Measurements from ENCODE around the gene MS4A10. TPM values are rescaled to one million over a fixed set of nuclear protein-coding genes. Genes with fewer than 3 reads are reported as not detected.

The MS4A10 gene
- total and polyA plus RNA-seq, 10 of the 15 experiments (the other 5 are each of a cell fraction or from before 2014, with no cell fraction given), result not detected

DNA sequence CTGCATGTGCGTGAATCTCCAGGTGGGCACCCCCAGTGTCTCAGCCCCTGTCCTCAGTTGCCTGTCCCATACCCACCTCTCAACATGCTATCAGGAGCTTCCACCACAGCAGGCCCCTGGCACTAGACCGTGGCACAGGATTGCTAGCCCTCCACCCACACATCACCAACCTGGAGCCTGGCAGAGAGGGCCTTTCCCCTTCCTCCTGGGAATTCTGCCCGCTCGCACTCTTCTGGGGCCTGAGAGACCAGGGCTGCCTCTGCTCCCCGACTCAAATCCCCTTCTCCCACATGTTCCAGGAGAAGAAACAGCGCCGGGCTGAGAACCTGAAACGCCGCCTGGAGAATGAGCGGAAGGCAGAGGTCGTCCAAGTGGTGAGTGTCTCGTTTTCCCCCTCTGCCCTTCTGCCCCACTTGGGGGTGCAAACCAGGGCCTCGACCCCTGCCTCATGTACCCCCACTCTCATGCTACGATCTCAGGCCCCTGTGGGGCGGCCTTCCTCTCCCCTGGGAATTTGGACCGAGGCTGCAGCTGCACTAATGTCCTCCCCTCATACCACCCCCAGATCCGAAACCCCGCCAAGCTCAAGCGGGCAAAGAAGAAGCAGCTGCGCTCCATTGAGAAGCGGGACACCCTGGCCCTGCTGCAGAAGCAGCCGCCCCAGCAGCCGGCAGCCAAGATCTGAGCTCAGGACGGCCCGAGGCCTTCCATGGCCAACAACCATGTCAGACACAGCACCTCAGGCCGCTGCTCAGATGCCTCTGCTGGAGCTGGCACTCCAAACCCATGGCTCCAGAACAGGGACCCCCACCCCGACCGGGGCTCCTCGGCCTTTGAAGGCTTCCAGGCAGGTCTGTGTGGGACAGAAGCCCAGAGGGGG, 64.7 kb downstream of the MS4A10 start:
- in situ Hi-C loops (cut with MboI), result no loop called here
- Histone ChIP-seq H3K4me2 (ENCODE audit: control insufficient read depth, insufficient read depth) (no peak overlapping the region), H3K27ac (ENCODE audit: control insufficient read depth, insufficient read depth) (no peak overlapping the region), H2AFZ (ENCODE audit: control insufficient read depth, low read depth, low read length) (no peak overlapping the region), H3K4me1 (ENCODE audit: control insufficient read depth, insufficient read depth, low read length) (no peaks in the 10 kb centered on the region), H3K27me3 (replicated peaks in 1 of 2; ENCODE audit: control insufficient read depth in 2 of 2, insufficient read depth in 2 of 2, low read length in 1 of 2) (no peaks in the 10 kb centered on the region), H3K9ac (ENCODE audit: control insufficient read depth, insufficient read depth, low read length) (no peak overlapping the region), H3K9me3 (replicated peaks; ENCODE audit: control insufficient read depth, insufficient read depth, low read length) (no peaks in the 10 kb centered on the region), H3K36me3 (ENCODE audit: control insufficient read depth in 2 of 2, insufficient read depth in 2 of 2, low read length in 1 of 2) (peaks cover 8 to 27% of the 10 kb centered on the region in 2 experiments), H3K79me2 (ENCODE audit: control insufficient read depth, insufficient read depth, low read length) (peaks cover 13% of the 10 kb centered on the region), H4K20me1 (ENCODE audit: control insufficient read depth, insufficient read depth) (no peaks in the 10 kb centered on the region), H3K4me3 (no peak overlapping the region)
- ATAC-seq (no peak), DNase-seq (ENCODE audit: low read depth, low spot score) (no peak), FAIRE-seq (no peak)
- intact Hi-C loops (cut with micrococcal nuclease; ENCODE audit: unreplicated experiment), result loop anchor here (10.0 kb wide), 1 partner anchor 105 kb away; the partner anchor contains the start of gene SLC15A3
- BruUV-seq (replicated peaks), result no TSS peak
- SMC1A ChIA-PET (ENCODE audit: uncharacterized antibody, unreplicated experiment), result no interaction called here
- WGBS (ENCODE audit: insufficient coverage, insufficient replicate concordance, low lambda C conversion rate, missing lambda C conversion rate), result 91% methylated on average over 26 of the region's 29 CpGs
- CTCF ChIA-PET, result interaction anchor here (0.6 kb wide), 1 partner anchor 68 kb away, joined by 4 read pairs; no protein-coding TSS in a partner anchor
- RAD21 ChIA-PET (ENCODE audit: unreplicated experiment), result no interaction called here
- POLR2A ChIA-PET, result no interaction called here
- TF ChIP-seq ASH2L (IDR thresholded peaks at IDR 0.05; ENCODE audit: borderline replicate concordance, low read depth) (no peak), SP1 (IDR thresholded peaks at IDR 0.05; ENCODE audit: low read depth, low read length) (no peak), WRNIP1 (IDR thresholded peaks at IDR 0.05; ENCODE audit: borderline replicate concordance, low read depth, low read length) (no peak), HDGF (IDR thresholded peaks at IDR 0.05) (no peak), RUNX3 (IDR thresholded peaks at IDR 0.05; ENCODE audit: low read length) (no peak), NRF1 (conservative IDR thresholded peaks at IDR 0.05; ENCODE audit: low read depth, low read length) (no peak), RAD21 (IDR thresholded peaks at IDR 0.05; ENCODE audit: insufficient read depth, low read depth, low read length) (no peak), STAT3 (IDR thresholded peaks at IDR 0.05; ENCODE audit: low read depth, low read length) (no peak), ATF3 (IDR thresholded peaks at IDR 0.05; ENCODE audit: borderline replicate concordance, extremely low read depth, low read depth, low read length) (no peak), DPF2 (IDR thresholded peaks at IDR 0.05) (no peak), ZNF687 (IDR thresholded peaks at IDR 0.05) (no peak), MEF2A (IDR thresholded peaks at IDR 0.05; ENCODE audit: insufficient read depth, low read depth, low read length) (no peak), NFYA (IDR thresholded peaks at IDR 0.05; ENCODE audit: borderline replicate concordance, low read depth, low read length) (no peak), POLR2A (IDR thresholded peaks at IDR 0.05; ENCODE audit: low read depth, low read length) (no peak)
- TF ChIP-seq, protein P1, sequence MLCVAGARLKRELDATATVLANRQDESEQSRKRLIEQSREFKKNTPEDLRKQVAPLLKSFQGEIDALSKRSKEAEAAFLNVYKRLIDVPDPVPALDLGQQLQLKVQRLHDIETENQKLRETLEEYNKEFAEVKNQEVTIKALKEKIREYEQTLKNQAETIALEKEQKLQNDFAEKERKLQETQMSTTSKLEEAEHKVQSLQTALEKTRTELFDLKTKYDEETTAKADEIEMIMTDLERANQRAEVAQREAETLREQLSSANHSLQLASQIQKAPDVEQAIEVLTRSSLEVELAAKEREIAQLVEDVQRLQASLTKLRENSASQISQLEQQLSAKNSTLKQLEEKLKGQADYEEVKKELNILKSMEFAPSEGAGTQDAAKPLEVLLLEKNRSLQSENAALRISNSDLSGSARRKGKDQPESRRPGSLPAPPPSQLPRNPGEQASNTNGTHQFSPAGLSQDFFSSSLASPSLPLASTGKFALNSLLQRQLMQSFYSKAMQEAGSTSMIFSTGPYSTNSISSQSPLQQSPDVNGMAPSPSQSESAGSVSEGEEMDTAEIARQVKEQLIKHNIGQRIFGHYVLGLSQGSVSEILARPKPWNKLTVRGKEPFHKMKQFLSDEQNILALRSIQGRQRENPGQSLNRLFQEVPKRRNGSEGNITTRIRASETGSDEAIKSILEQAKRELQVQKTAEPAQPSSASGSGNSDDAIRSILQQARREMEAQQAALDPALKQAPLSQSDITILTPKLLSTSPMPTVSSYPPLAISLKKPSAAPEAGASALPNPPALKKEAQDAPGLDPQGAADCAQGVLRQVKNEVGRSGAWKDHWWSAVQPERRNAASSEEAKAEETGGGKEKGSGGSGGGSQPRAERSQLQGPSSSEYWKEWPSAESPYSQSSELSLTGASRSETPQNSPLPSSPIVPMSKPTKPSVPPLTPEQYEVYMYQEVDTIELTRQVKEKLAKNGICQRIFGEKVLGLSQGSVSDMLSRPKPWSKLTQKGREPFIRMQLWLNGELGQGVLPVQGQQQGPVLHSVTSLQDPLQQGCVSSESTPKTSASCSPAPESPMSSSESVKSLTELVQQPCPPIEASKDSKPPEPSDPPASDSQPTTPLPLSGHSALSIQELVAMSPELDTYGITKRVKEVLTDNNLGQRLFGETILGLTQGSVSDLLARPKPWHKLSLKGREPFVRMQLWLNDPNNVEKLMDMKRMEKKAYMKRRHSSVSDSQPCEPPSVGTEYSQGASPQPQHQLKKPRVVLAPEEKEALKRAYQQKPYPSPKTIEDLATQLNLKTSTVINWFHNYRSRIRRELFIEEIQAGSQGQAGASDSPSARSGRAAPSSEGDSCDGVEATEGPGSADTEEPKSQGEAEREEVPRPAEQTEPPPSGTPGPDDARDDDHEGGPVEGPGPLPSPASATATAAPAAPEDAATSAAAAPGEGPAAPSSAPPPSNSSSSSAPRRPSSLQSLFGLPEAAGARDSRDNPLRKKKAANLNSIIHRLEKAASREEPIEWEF (IDR thresholded peaks at IDR 0.05; ENCODE audit: insufficient replicate concordance, low read depth, low read length), result no peak
